ENCODE measurements around the gene TEKTIP1. TPM values are rescaled to one million over a fixed set of nuclear protein-coding genes. Genes with fewer than 3 reads are reported as not detected.

The TEKTIP1 gene
- polyA plus RNA-seq, 1 donor from 2014 or later: not detected

- TF ChIP-seq EP300 (conservative IDR thresholded peaks at IDR 0.05; ENCODE audit: poor library complexity, severe bottlenecking) (no peak), REST (IDR thresholded peaks at IDR 0.05; ENCODE audit: borderline replicate concordance) (no peak), EZH2 (IDR thresholded peaks at IDR 0.05; ENCODE audit: borderline replicate concordance, insufficient read depth, low read length, poor library complexity, severe bottlenecking) (no peak), RAD21 (conservative IDR thresholded peaks at IDR 0.05) (no peak), MXI1 (conservative IDR thresholded peaks at IDR 0.05; ENCODE audit: poor library complexity, severe bottlenecking) (no peak), CTCF (IDR thresholded peaks at IDR 0.05; ENCODE audit: poor library complexity, severe bottlenecking) (no peak), POLR2AphosphoS5 (IDR thresholded peaks at IDR 0.05) (no peak), TAF1 (IDR thresholded peaks at IDR 0.05; ENCODE audit: low read depth) (no peak), SMC3 (conservative IDR thresholded peaks at IDR 0.05; ENCODE audit: poor library complexity) (no peak)
- Histone ChIP-seq H3K4me2 (ENCODE audit: low read length) (no peak overlapping the region), H3K9me2 (ENCODE audit: insufficient read depth, low read length) (no peaks in the 10 kb centered on the region), H3K79me2 (replicated peaks; ENCODE audit: insufficient read depth, low read length) (peaks cover 25% of the 10 kb centered on the region), H3K9me3 (ENCODE audit: low read length) (no peaks in the 10 kb centered on the region), H3K9ac (ENCODE audit: low read length) (no peak overlapping the region), H3K27me3 (ENCODE audit: insufficient read depth, low read depth, low read length) (no peaks in the 10 kb centered on the region), H4K20me1 (ENCODE audit: insufficient read depth) (peaks cover 8% of the 10 kb centered on the region), H3K36me3 (ENCODE audit: insufficient read depth, low read length) (no peaks in the 10 kb centered on the region), H3K27ac (ENCODE audit: low read length) (no peak overlapping the region), H2AFZ (ENCODE audit: low read depth, low read length) (no peak overlapping the region), H3K4me3 (ENCODE audit: low read length) (no peak overlapping the region), H3F3A (ENCODE audit: insufficient read depth, low read length, poor library complexity, severe bottlenecking) (no peaks in the 10 kb centered on the region)
Observed at GRCh38 chr19:3520166-3521103, 18.5 kb upstream of the TEKTIP1 start.

GRCh38 chr19:3521104-3521445 lies 17.9 kb upstream of the TEKTIP1 start:
- H3K4me3 ChIP-seq (ENCODE audit: low read length): no peak overlapping the region
- no peak overlapping the region for H3K27ac ChIP-seq (ENCODE audit: low read length)
- H3K27me3 ChIP-seq (ENCODE audit: insufficient read depth, low read depth, low read length): no peaks in the 10 kb centered on the region
- H4K20me1 ChIP-seq (ENCODE audit: insufficient read depth): peaks cover 8% of the 10 kb centered on the region
- no peak overlapping the region for H3K4me2 ChIP-seq (ENCODE audit: low read length)
- H3K9me2 ChIP-seq (ENCODE audit: insufficient read depth, low read length): no peaks in the 10 kb centered on the region
- no peaks in the 10 kb centered on the region for H3F3A ChIP-seq (ENCODE audit: insufficient read depth, low read length, poor library complexity, severe bottlenecking)
- peaks cover under 1% of the 10 kb centered on the region for H3K36me3 ChIP-seq (ENCODE audit: insufficient read depth, low read length)
- H3K79me2 ChIP-seq (replicated peaks; ENCODE audit: insufficient read depth, low read length): peaks cover 25% of the 10 kb centered on the region
- TF ChIP-seq SMC3 (conservative IDR thresholded peaks at IDR 0.05; ENCODE audit: poor library complexity) (no peak), RAD21 (conservative IDR thresholded peaks at IDR 0.05) (no peak), EP300 (conservative IDR thresholded peaks at IDR 0.05; ENCODE audit: poor library complexity, severe bottlenecking) (no peak), REST (IDR thresholded peaks at IDR 0.05; ENCODE audit: borderline replicate concordance) (no peak), POLR2AphosphoS5 (IDR thresholded peaks at IDR 0.05) (no peak), CTCF (IDR thresholded peaks at IDR 0.05; ENCODE audit: poor library complexity, severe bottlenecking) (no peak), MXI1 (conservative IDR thresholded peaks at IDR 0.05; ENCODE audit: poor library complexity, severe bottlenecking) (no peak), EZH2 (IDR thresholded peaks at IDR 0.05; ENCODE audit: borderline replicate concordance, insufficient read depth, low read length, poor library complexity, severe bottlenecking) (no peak), TAF1 (IDR thresholded peaks at IDR 0.05; ENCODE audit: low read depth) (no peak)
- no peak overlapping the region for H3K9ac ChIP-seq (ENCODE audit: low read length)
- no peaks in the 10 kb centered on the region for H3K9me3 ChIP-seq (ENCODE audit: low read length)
- no peak overlapping the region for H2AFZ ChIP-seq (ENCODE audit: low read depth, low read length)

Measured in neural cell (in vitro differentiated cells).